Urothelium cell line (cell line): ENCODE measurements around the gene CHST8.
"Not testable (repeated sequence)": the region's sequence is repeated elsewhere in the genome, so short reads cannot be mapped to it uniquely, and the experiment has no call there.

Source experiments
- DNase-seq: peaks from one replicate; pipeline ENCODE4 v3.0.0; 2011; ENCODE audit warnings: low spot score, mixed read lengths
- FAIRE-seq: peaks from 2 replicates; lab custom pipeline; 2011; peaks lifted over from hg19 to GRCh38; lab: Jason Lieb, UNC

The CHST8 gene

GRCh38 chr19:33688171-33688992 is 66.6 kb downstream of the CHST8 start:
- FAIRE-seq = no peak

GRCh38 chr19:33689138-33689746 is 67.5 kb downstream of the CHST8 start:
- FAIRE-seq = no peak
- DNase-seq = no peak

More at GRCh38 chr19:33688171-33688992, 66.6 kb downstream of the CHST8 start:
- no peak for DNase-seq

- no peak for DNase-seq
- no peak for FAIRE-seq
Measured at GRCh38 chr19:33689868-33690267, 68.1 kb downstream of the CHST8 start.

GRCh38 chr19:33690378-33691029 is 68.8 kb downstream of the CHST8 start:
- DNase-seq = no peak
- no peak for FAIRE-seq

- DNase-seq (no peak), FAIRE-seq (no peak)
Measured at GRCh38 chr19:33691030-33691427, 69.3 kb downstream of the CHST8 start.

- no peak for FAIRE-seq
- DNase-seq = no peak
Measured at GRCh38 chr19:33691736-33692135, 70.0 kb downstream of the CHST8 start.

- FAIRE-seq = no peak
- DNase-seq = no peak
Measured at GRCh38 chr19:33693678-33694077, 71.9 kb downstream of the CHST8 start.

- DNase-seq, FAIRE-seq: not testable (repeated sequence)
Measured at GRCh38 chr19:33695547-33695946, 73.8 kb downstream of the CHST8 start.

GRCh38 chr19:33697766-33698165 is 76.0 kb downstream of the CHST8 start:
- DNase-seq (no peak), FAIRE-seq (no peak)

GRCh38 chr19:33698576-33699435 is 77.1 kb downstream of the CHST8 start:
- no peak for FAIRE-seq
- no peak for DNase-seq

GRCh38 chr19:33699754-33700407 is 78.1 kb downstream of the CHST8 start:
- FAIRE-seq (no peak), DNase-seq (no peak)

GRCh38 chr19:33700408-33701013 is 78.8 kb downstream of the CHST8 start:
- DNase-seq (no peak), FAIRE-seq (no peak)

- FAIRE-seq (no peak), DNase-seq (no peak)
Measured at GRCh38 chr19:33701565-33701964, 79.8 kb downstream of the CHST8 start.

- FAIRE-seq (no peak), DNase-seq (no peak)
Measured at GRCh38 chr19:33702606-33703437, 81.1 kb downstream of the CHST8 start.

- no peak for FAIRE-seq
Measured at GRCh38 chr19:33703438-33703750, 81.6 kb downstream of the CHST8 start.

GRCh38 chr19:33703821-33704220 is 82.1 kb downstream of the CHST8 start:
- FAIRE-seq = no peak
- no peak for DNase-seq

More at GRCh38 chr19:33703438-33703750, 81.6 kb downstream of the CHST8 start:
- DNase-seq = no peak

- FAIRE-seq = no peak
- DNase-seq = no peak
Measured at GRCh38 chr19:33704271-33704670, 82.5 kb downstream of the CHST8 start.

- FAIRE-seq = no peak
Measured at GRCh38 chr19:33705090-33705847, 83.5 kb downstream of the CHST8 start.

More at GRCh38 chr19:33705090-33705847, 83.5 kb downstream of the CHST8 start:
- DNase-seq = no peak
